Nephron progenitor cell (in vitro differentiated cells): Measurements from ENCODE around the gene MSI2.

Experiments
- DNase-seq: peaks from one replicate; pipeline ENCODE4 v3.0.0; 2021
- H3K27ac Mint-ChIP-seq: 2 replicates; pipeline ENCODE4 v1.8.0; 2021; ENCODE audit warnings: mild to moderate bottlenecking, moderate library complexity, mixed read lengths
- H3K27me3 Mint-ChIP-seq: 2 replicates; pipeline ENCODE4 v1.8.0; 2021; ENCODE audit warnings: mild to moderate bottlenecking, low read depth, mixed read lengths; ENCODE audit not compliant: poor library complexity
- H3K36me3 Mint-ChIP-seq: 2 replicates; pipeline ENCODE4 v1.8.0; 2021; ENCODE audit warnings: low read depth, mixed read lengths
- H3K4me1 Mint-ChIP-seq: 2 replicates; pipeline ENCODE4 v1.8.0; 2021; ENCODE audit warnings: mixed read lengths
- H3K4me3 Mint-ChIP-seq: 2 replicates; pipeline ENCODE4 v1.8.0; 2021; ENCODE audit warnings: mild to moderate bottlenecking, moderate library complexity, mixed read lengths
- H3K9me3 Mint-ChIP-seq: 2 replicates; pipeline ENCODE4 v1.8.0; 2021; ENCODE audit warnings: mild to moderate bottlenecking, moderate library complexity, mixed read lengths
- CTCF ChIP-seq: fragments of 200-600 bp; sonication (generic); IDR thresholded peaks from 2 replicates; pipeline ENCODE4 v1.5.0; 2021; ENCODE audit warnings: antibody characterized with exemption

Gene MSI2

GRCh38 chr17:57638284-57638683 lies 382.0 kb downstream of the MSI2 start:
- no peak overlapping the region for H3K4me3 Mint-ChIP-seq
- H3K27me3 Mint-ChIP-seq: peaks cover 3% of the 10 kb centered on the region
- no peak overlapping the region for H3K27ac Mint-ChIP-seq
- peaks cover 69% of the 10 kb centered on the region for H3K36me3 Mint-ChIP-seq
- no peak for DNase-seq
- H3K4me1 Mint-ChIP-seq: peaks cover 38% of the 10 kb centered on the region
- no peaks in the 10 kb centered on the region for H3K9me3 Mint-ChIP-seq
- TF ChIP-seq CTCF: no peak

- Mint-ChIP-seq H3K27ac (no peak overlapping the region), H3K9me3 (no peaks in the 10 kb centered on the region), H3K27me3 (peaks cover 3% of the 10 kb centered on the region), H3K36me3 (peaks cover 64% of the 10 kb centered on the region), H3K4me1 (peaks cover 43% of the 10 kb centered on the region), H3K4me3 (no peak overlapping the region)
- DNase-seq: no peak
- no peak for TF ChIP-seq CTCF
Measured at GRCh38 chr17:57639381-57639780, 383.1 kb downstream of the MSI2 start.

- Mint-ChIP-seq H3K27me3 (peaks cover 3% of the 10 kb centered on the region), H3K4me1 (peaks cover 46% of the 10 kb centered on the region), H3K4me3 (no peak overlapping the region), H3K27ac (peak overlapping the region; percentile 74), H3K9me3 (no peaks in the 10 kb centered on the region), H3K36me3 (peaks cover 61% of the 10 kb centered on the region)
- no peak for DNase-seq
- no peak for TF ChIP-seq CTCF
Measured at GRCh38 chr17:57640079-57640478, 383.8 kb downstream of the MSI2 start.

- H3K36me3 Mint-ChIP-seq: peaks cover 63% of the 10 kb centered on the region
- no peak overlapping the region for H3K4me3 Mint-ChIP-seq
- no peak for TF ChIP-seq CTCF
- DNase-seq: no peak
- peaks cover 34% of the 10 kb centered on the region for H3K4me1 Mint-ChIP-seq
- no peak overlapping the region for H3K27ac Mint-ChIP-seq
- H3K9me3 Mint-ChIP-seq: no peaks in the 10 kb centered on the region
- H3K27me3 Mint-ChIP-seq: peaks cover 3% of the 10 kb centered on the region
Measured at GRCh38 chr17:57641761-57642160, 385.4 kb downstream of the MSI2 start.

GRCh38 chr17:57643062-57643461 lies 386.7 kb downstream of the MSI2 start:
- Mint-ChIP-seq H3K4me3 (no peak overlapping the region), H3K27me3 (peaks cover 3% of the 10 kb centered on the region), H3K9me3 (no peaks in the 10 kb centered on the region), H3K4me1 (peaks cover 28% of the 10 kb centered on the region), H3K36me3 (peaks cover 52% of the 10 kb centered on the region), H3K27ac (no peak overlapping the region)
- no peak for TF ChIP-seq CTCF
- no peak for DNase-seq

GRCh38 chr17:57644326-57644725 lies 388.0 kb downstream of the MSI2 start:
- no peak for DNase-seq
- peaks cover 42% of the 10 kb centered on the region for H3K36me3 Mint-ChIP-seq
- TF ChIP-seq CTCF: no peak
- peak overlapping the region; percentile 81 for H3K27ac Mint-ChIP-seq
- H3K4me1 Mint-ChIP-seq: peaks cover 28% of the 10 kb centered on the region
- H3K9me3 Mint-ChIP-seq: no peaks in the 10 kb centered on the region
- no peak overlapping the region for H3K4me3 Mint-ChIP-seq
- peaks cover 3% of the 10 kb centered on the region for H3K27me3 Mint-ChIP-seq
